ENCODE data around the gene ABI3. TPM values are rescaled to one million over a fixed set of nuclear protein-coding genes. Genes with fewer than 3 reads are reported as not detected.
A peak's percentile ranks its signal among the peaks of the same experiment; 100 is the strongest.

Gene ABI3
- total and polyA plus RNA-seq, 9 of the 15 experiments (the other 6 are each of a cell fraction or from before 2014, with no cell fraction given), result not detected

DNA sequence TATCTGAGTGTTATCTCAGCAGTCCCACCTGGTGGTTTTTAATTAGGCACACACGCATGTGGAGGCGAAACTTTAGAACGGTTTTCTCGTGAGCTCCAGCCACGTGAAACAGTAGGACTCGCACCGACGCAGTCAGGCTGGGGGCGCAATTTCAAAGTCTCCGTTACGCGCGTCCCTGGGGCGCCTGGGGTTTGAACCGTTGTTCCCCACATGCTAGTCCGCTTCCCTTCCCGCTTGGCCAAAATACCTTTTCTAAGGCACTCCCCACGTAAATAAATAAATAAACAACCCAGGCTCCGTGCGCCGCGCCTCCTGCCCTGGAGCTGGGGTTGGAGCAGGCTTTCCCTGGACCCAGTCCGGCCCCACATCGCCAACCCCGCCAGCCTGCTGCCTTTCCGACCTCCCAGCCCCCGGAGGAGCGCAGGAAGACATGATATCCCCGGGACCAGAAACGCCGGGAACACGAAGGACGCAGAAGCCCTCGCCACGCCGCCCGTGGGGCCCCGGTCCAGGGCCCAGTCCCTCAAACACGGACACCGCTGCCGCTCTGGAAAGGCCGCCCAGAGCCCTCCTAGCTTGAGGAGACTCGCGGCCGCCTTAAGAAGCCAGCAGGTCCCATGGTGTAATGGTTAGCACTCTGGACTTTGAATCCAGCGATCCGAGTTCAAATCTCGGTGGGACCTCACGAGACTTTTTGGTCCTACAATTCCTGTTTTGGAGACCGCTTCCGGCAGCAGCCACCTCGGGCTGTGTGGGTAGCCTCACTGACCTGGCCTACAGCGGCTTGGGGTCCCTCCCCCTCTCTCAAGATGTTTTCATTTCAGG, 18.4 kb upstream of the ABI3 start (continued):
- TF ChIP-seq, protein P1, sequence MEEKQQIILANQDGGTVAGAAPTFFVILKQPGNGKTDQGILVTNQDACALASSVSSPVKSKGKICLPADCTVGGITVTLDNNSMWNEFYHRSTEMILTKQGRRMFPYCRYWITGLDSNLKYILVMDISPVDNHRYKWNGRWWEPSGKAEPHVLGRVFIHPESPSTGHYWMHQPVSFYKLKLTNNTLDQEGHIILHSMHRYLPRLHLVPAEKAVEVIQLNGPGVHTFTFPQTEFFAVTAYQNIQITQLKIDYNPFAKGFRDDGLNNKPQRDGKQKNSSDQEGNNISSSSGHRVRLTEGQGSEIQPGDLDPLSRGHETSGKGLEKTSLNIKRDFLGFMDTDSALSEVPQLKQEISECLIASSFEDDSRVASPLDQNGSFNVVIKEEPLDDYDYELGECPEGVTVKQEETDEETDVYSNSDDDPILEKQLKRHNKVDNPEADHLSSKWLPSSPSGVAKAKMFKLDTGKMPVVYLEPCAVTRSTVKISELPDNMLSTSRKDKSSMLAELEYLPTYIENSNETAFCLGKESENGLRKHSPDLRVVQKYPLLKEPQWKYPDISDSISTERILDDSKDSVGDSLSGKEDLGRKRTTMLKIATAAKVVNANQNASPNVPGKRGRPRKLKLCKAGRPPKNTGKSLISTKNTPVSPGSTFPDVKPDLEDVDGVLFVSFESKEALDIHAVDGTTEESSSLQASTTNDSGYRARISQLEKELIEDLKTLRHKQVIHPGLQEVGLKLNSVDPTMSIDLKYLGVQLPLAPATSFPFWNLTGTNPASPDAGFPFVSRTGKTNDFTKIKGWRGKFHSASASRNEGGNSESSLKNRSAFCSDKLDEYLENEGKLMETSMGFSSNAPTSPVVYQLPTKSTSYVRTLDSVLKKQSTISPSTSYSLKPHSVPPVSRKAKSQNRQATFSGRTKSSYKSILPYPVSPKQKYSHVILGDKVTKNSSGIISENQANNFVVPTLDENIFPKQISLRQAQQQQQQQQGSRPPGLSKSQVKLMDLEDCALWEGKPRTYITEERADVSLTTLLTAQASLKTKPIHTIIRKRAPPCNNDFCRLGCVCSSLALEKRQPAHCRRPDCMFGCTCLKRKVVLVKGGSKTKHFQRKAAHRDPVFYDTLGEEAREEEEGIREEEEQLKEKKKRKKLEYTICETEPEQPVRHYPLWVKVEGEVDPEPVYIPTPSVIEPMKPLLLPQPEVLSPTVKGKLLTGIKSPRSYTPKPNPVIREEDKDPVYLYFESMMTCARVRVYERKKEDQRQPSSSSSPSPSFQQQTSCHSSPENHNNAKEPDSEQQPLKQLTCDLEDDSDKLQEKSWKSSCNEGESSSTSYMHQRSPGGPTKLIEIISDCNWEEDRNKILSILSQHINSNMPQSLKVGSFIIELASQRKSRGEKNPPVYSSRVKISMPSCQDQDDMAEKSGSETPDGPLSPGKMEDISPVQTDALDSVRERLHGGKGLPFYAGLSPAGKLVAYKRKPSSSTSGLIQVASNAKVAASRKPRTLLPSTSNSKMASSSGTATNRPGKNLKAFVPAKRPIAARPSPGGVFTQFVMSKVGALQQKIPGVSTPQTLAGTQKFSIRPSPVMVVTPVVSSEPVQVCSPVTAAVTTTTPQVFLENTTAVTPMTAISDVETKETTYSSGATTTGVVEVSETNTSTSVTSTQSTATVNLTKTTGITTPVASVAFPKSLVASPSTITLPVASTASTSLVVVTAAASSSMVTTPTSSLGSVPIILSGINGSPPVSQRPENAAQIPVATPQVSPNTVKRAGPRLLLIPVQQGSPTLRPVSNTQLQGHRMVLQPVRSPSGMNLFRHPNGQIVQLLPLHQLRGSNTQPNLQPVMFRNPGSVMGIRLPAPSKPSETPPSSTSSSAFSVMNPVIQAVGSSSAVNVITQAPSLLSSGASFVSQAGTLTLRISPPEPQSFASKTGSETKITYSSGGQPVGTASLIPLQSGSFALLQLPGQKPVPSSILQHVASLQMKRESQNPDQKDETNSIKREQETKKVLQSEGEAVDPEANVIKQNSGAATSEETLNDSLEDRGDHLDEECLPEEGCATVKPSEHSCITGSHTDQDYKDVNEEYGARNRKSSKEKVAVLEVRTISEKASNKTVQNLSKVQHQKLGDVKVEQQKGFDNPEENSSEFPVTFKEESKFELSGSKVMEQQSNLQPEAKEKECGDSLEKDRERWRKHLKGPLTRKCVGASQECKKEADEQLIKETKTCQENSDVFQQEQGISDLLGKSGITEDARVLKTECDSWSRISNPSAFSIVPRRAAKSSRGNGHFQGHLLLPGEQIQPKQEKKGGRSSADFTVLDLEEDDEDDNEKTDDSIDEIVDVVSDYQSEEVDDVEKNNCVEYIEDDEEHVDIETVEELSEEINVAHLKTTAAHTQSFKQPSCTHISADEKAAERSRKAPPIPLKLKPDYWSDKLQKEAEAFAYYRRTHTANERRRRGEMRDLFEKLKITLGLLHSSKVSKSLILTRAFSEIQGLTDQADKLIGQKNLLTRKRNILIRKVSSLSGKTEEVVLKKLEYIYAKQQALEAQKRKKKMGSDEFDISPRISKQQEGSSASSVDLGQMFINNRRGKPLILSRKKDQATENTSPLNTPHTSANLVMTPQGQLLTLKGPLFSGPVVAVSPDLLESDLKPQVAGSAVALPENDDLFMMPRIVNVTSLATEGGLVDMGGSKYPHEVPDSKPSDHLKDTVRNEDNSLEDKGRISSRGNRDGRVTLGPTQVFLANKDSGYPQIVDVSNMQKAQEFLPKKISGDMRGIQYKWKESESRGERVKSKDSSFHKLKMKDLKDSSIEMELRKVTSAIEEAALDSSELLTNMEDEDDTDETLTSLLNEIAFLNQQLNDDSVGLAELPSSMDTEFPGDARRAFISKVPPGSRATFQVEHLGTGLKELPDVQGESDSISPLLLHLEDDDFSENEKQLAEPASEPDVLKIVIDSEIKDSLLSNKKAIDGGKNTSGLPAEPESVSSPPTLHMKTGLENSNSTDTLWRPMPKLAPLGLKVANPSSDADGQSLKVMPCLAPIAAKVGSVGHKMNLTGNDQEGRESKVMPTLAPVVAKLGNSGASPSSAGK (IDR thresholded peaks at IDR 0.05), result peak; percentile 99
- TF ChIP-seq, protein P2, sequence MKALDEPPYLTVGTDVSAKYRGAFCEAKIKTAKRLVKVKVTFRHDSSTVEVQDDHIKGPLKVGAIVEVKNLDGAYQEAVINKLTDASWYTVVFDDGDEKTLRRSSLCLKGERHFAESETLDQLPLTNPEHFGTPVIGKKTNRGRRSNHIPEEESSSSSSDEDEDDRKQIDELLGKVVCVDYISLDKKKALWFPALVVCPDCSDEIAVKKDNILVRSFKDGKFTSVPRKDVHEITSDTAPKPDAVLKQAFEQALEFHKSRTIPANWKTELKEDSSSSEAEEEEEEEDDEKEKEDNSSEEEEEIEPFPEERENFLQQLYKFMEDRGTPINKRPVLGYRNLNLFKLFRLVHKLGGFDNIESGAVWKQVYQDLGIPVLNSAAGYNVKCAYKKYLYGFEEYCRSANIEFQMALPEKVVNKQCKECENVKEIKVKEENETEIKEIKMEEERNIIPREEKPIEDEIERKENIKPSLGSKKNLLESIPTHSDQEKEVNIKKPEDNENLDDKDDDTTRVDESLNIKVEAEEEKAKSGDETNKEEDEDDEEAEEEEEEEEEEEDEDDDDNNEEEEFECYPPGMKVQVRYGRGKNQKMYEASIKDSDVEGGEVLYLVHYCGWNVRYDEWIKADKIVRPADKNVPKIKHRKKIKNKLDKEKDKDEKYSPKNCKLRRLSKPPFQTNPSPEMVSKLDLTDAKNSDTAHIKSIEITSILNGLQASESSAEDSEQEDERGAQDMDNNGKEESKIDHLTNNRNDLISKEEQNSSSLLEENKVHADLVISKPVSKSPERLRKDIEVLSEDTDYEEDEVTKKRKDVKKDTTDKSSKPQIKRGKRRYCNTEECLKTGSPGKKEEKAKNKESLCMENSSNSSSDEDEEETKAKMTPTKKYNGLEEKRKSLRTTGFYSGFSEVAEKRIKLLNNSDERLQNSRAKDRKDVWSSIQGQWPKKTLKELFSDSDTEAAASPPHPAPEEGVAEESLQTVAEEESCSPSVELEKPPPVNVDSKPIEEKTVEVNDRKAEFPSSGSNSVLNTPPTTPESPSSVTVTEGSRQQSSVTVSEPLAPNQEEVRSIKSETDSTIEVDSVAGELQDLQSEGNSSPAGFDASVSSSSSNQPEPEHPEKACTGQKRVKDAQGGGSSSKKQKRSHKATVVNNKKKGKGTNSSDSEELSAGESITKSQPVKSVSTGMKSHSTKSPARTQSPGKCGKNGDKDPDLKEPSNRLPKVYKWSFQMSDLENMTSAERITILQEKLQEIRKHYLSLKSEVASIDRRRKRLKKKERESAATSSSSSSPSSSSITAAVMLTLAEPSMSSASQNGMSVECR (CRISPR knock-in tag; IDR thresholded peaks at IDR 0.05), result no peak
- TF ChIP-seq SPI1 (IDR thresholded peaks at IDR 0.05; ENCODE audit: borderline replicate concordance, low read depth, low read length) (0 out of 2 replicates have a peak, but pooled peaks have one; percentile 18), CBX5 (IDR thresholded peaks at IDR 0.05; ENCODE audit: borderline replicate concordance, low read depth) (0 out of 2 replicates have a peak, but pooled peaks have one; percentile 39), HDGF (IDR thresholded peaks at IDR 0.05) (no peak), GTF2F1 (IDR thresholded peaks at IDR 0.05; ENCODE audit: low read depth, low read length) (peak; percentile 81; the same call in 1 of the 2 replicates), CBX1 (IDR thresholded peaks at IDR 0.05; ENCODE audit: low read depth) (peak; percentile 69; the same call in 1 of the 2 replicates), PHTF2 (CRISPR knock-in tag; IDR thresholded peaks at IDR 0.05) (peak; percentile 79; the same call in 1 of the 2 replicates), NR3C1 (CRISPR knock-in tag; IDR thresholded peaks at IDR 0.05) (no peak), SMARCE1 (IDR thresholded peaks at IDR 0.05) (peak; percentile 93)
- TF ChIP-seq, protein P3, sequence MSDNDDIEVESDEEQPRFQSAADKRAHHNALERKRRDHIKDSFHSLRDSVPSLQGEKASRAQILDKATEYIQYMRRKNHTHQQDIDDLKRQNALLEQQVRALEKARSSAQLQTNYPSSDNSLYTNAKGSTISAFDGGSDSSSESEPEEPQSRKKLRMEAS (CRISPR knock-in tag; IDR thresholded peaks at IDR 0.05), result peak; percentile 98

Measured in K562 (cell line).